ENCODE measurements around the gene ASTN2. TPM values are rescaled to one million over a fixed set of nuclear protein-coding genes. Genes with fewer than 3 reads are reported as not detected.

Gene ASTN2
- total and polyA plus RNA-seq, 2 experiments from 2014 or later = 7.0 to 24.6 TPM

GRCh38 chr9:117317192-117317591, 97.7 kb downstream of the ASTN2 start:
- ATAC-seq (no peak), DNase-seq (ENCODE audit: low spot score) (no peak)
- Mint-ChIP-seq H3K9me3 (no peaks in the 10 kb centered on the region), H3K27ac (no peak overlapping the region), H3K4me1 (peaks cover 5% of the 10 kb centered on the region; the same call in 2 of the 3 replicates), H3K27me3 (ENCODE audit: insufficient read depth, low read depth, poor library complexity) (peaks cover 3% of the 10 kb centered on the region), H3K36me3 (ENCODE audit: low read depth) (no peaks in the 10 kb centered on the region), H3K4me3 (no peak overlapping the region)
- H3K4me2 ChIP-seq = no peak overlapping the region
- H3K4me1 ChIP-seq (ENCODE audit: insufficient read depth) = peaks cover 6% of the 10 kb centered on the region
- H3K36me3 ChIP-seq (ENCODE audit: insufficient read depth) = no peaks in the 10 kb centered on the region
- H4K20me1 ChIP-seq (replicated peaks; ENCODE audit: insufficient read depth) = 0 out of 2 replicates have a peak, but pooled peaks cover 4% of the 10 kb centered on the region
- H3K9me2 ChIP-seq (ENCODE audit: insufficient read depth) = no peaks in the 10 kb centered on the region
- H3K79me2 ChIP-seq (replicated peaks; ENCODE audit: insufficient read depth) = no peaks in the 10 kb centered on the region
- H3K27me3 ChIP-seq (ENCODE audit: insufficient read depth) = no peaks in the 10 kb centered on the region
- no peak overlapping the region for H3K4me3 ChIP-seq
- no peaks in the 10 kb centered on the region for H3F3A ChIP-seq (replicated peaks; ENCODE audit: low read depth)
- no peak overlapping the region for H3K27ac ChIP-seq (ENCODE audit: low read depth)
- TF ChIP-seq ZNF114 (CRISPR knock-in tag; IDR thresholded peaks at IDR 0.05) (no peak), ZNF331 (CRISPR knock-in tag; IDR thresholded peaks at IDR 0.05; ENCODE audit: low read depth) (no peak), EZH2 (IDR thresholded peaks at IDR 0.05; ENCODE audit: low read depth, unreplicated experiment) (no peak), EZH2phosphoT487 (IDR thresholded peaks at IDR 0.05; ENCODE audit: unreplicated experiment) (no peak), REST (IDR thresholded peaks at IDR 0.05; ENCODE audit: unreplicated experiment) (no peak), JUNB (IDR thresholded peaks at IDR 0.05; ENCODE audit: unreplicated experiment) (no peak), CTCF (conservative IDR thresholded peaks at IDR 0.05; ENCODE audit: low read depth in 2 of 2) (no peak), CREB1 (CRISPR knock-in tag; IDR thresholded peaks at IDR 0.05; ENCODE audit: low read depth) (no peak), POLR2AphosphoS5 (IDR thresholded peaks at IDR 0.05; ENCODE audit: low read depth) (no peak), STAT1 (IDR thresholded peaks at IDR 0.05; ENCODE audit: unreplicated experiment) (no peak), NANOG (IDR thresholded peaks at IDR 0.05; ENCODE audit: borderline replicate concordance) (no peak), ZNF462 (CRISPR knock-in tag; IDR thresholded peaks at IDR 0.05) (no peak), ETS1 (IDR thresholded peaks at IDR 0.05) (no peak)
- no peak overlapping the region for H2AFZ ChIP-seq

Data from GM23338 (cell line).